HepG2 (cell line): ENCODE measurements around the gene G6PC3. TPM values are rescaled to one million over a fixed set of nuclear protein-coding genes. Genes with fewer than 3 reads are reported as not detected.

Experiments used
- ATAC-seq: fragments of 200-7000 bp; cut with Tn5 transposase; 3 replicates; pipeline ENCODE4 v1.9.1; 2020; ENCODE audit warnings: mild to moderate bottlenecking, moderate library complexity
- BruUV-seq: library from RNA; stranded (reverse); fragments of 400-500 nt; replicated peaks from 2 replicates; lab custom pipeline; 2021; lab: Mats Ljungman, UMichigan
- CTCF ChIA-PET: fragments of 300-600 bp; formaldehyde crosslinking; extraction: SDS; loops from one replicate; lab custom pipeline; 2021; ENCODE audit warnings: low total read pairs, inconsistent platforms, low intra/inter-chr PET ratio; lab: Yijun Ruan, JAX
- POLR2A ChIA-PET: fragments of 350-600 bp; sonication (Branson Sonifier 250); formaldehyde crosslinking; loops from one replicate; lab custom pipeline; 2020; ENCODE audit warnings: antibody characterized with exemption, inconsistent platforms; lab: Yijun Ruan, JAX
- DNase-seq: peaks from one replicate; pipeline ENCODE4 v3.0.0-alpha.2; 2015; ENCODE audit warnings: low spot score
- FAIRE-seq: peaks from 3 replicates; lab custom pipeline; 2011; peaks lifted over from hg19 to GRCh38; lab: Jason Lieb, UNC
- H2AFZ ChIP-seq: one replicate; pipeline ENCODE4 v1.6.1; 2011; ENCODE audit warnings: low read length, inconsistent platforms
- H3K27ac ChIP-seq: fragments of 300-600 bp; 3 replicates; pipeline ENCODE4 v1.8.0; 2011; ENCODE audit warnings: mixed run types, mild to moderate bottlenecking, mixed read lengths, low read length, inconsistent platforms; ENCODE audit not compliant: insufficient read depth; ENCODE audit errors: extremely low read length
- H3K27me3 ChIP-seq, 2 experiments: fragments of 200-600 bp in 1 of 2; 2 replicates in 1 of 2; 3 replicates in 1 of 2; pipeline versions ENCODE4 v1.6.0 to v1.8.0; 2011; ENCODE audit warnings: low read length in 2 of 2, mild to moderate bottlenecking in 2 of 2, moderate library complexity in 2 of 2, inconsistent platforms in 1 of 2; ENCODE audit not compliant: insufficient read depth in 2 of 2, control insufficient read depth in 1 of 2
- H3K36me3 ChIP-seq, 2 experiments: fragments of 200-600 bp in 1 of 2; replicated peaks in 1 of 2; 2 replicates in 1 of 2; 3 replicates in 1 of 2; pipeline versions ENCODE4 v1.5.1 to v1.8.0; 2011; ENCODE audit warnings: low read length in 2 of 2, inconsistent platforms in 1 of 2; ENCODE audit not compliant: insufficient read depth in 2 of 2, control insufficient read depth in 1 of 2
- H3K4me1 ChIP-seq: 2 replicates; pipeline ENCODE4 v1.5.1; 2012; ENCODE audit warnings: low read length, inconsistent platforms; ENCODE audit not compliant: insufficient read depth
- H3K4me2 ChIP-seq: 2 replicates; pipeline ENCODE4 v1.6.0; 2011; ENCODE audit warnings: low read depth, low read length, inconsistent platforms
- H3K4me3 ChIP-seq, 3 experiments: fragments of 200-600 bp in 1 of 3; sonication (generic), shearing (Covaris generic) in 1 of 3; replicated peaks in 1 of 3; 2 replicates each; pipeline ENCODE4 v1.5.1; 2011 to 2016; ENCODE audit warnings: low read length in 3 of 3, inconsistent platforms in 2 of 3, low read depth in 2 of 3, mild to moderate bottlenecking in 2 of 3, control low read depth in 1 of 3, mixed read lengths in 1 of 3; ENCODE audit not compliant: insufficient read depth in 1 of 3
- H3K79me2 ChIP-seq: one replicate; pipeline ENCODE4 v1.6.1; 2011; ENCODE audit warnings: low read length, inconsistent platforms; ENCODE audit not compliant: insufficient read depth
- H3K9ac ChIP-seq: 2 replicates; pipeline ENCODE4 v1.6.0; 2011; ENCODE audit warnings: mild to moderate bottlenecking, low read depth, low read length, inconsistent platforms; ENCODE audit not compliant: insufficient read depth
- H3K9me3 ChIP-seq: 2 replicates; pipeline ENCODE4 v1.5.1; 2012; ENCODE audit warnings: mild to moderate bottlenecking, low read length
- H4K20me1 ChIP-seq: 2 replicates; pipeline ENCODE4 v1.6.0; 2011; ENCODE audit warnings: inconsistent platforms, mild to moderate bottlenecking, low read length, moderate library complexity; ENCODE audit not compliant: insufficient read depth
- ARID4A ChIP-seq: sonication (generic); formaldehyde crosslinking; IDR thresholded peaks from 2 replicates; pipeline ENCODE4 v1.5.0; 2020; ENCODE audit warnings: mild to moderate bottlenecking, missing genetic modification reagents, borderline replicate concordance
- CSRNP1 ChIP-seq: sonication (generic); formaldehyde crosslinking; IDR thresholded peaks from 2 replicates; pipeline ENCODE4 v1.8.1; 2023; ENCODE audit warnings: mild to moderate bottlenecking, missing genetic modification reagents
- JDP2 ChIP-seq: sonication (generic); formaldehyde crosslinking; IDR thresholded peaks from 2 replicates; pipeline ENCODE4 v1.8.1; 2022; ENCODE audit warnings: missing genetic modification reagents, borderline replicate concordance
- MAZ ChIP-seq, 2 experiments: sonication (generic) in 1 of 2; formaldehyde crosslinking in 1 of 2; IDR thresholded peaks; 2 replicates each; pipeline versions ENCODE4 v1.5.0 to v1.6.1; 2012 to 2020; ENCODE audit warnings: low read depth in 2 of 2, mild to moderate bottlenecking in 2 of 2, borderline replicate concordance in 1 of 2, improper control_type of control experiment in 1 of 2, low read length in 1 of 2, missing genetic modification reagents in 1 of 2, moderate library complexity in 1 of 2
- SALL2 ChIP-seq: sonication (generic); formaldehyde crosslinking; IDR thresholded peaks from 2 replicates; pipeline ENCODE4 v1.8.1; 2023; ENCODE audit warnings: mild to moderate bottlenecking, missing genetic modification reagents, inconsistent platforms
- SIN3B ChIP-seq: fragments of 150-350 bp; IDR thresholded peaks from 2 replicates; pipeline ENCODE4 v1.6.1; 2014; ENCODE audit warnings: low read length
- ZBTB10 ChIP-seq: sonication (generic); formaldehyde crosslinking; IDR thresholded peaks from 2 replicates; pipeline ENCODE4 v1.4.0; 2020; ENCODE audit warnings: missing genetic modification reagents, borderline replicate concordance
- ZNF124 ChIP-seq: sonication (generic); formaldehyde crosslinking; IDR thresholded peaks from 2 replicates; pipeline ENCODE4 v1.4.0; 2020; ENCODE audit warnings: missing genetic modification reagents
- ZNF543 ChIP-seq: sonication (generic); formaldehyde crosslinking; IDR thresholded peaks from 2 replicates; pipeline ENCODE4 v1.4.0; 2020; ENCODE audit warnings: mild to moderate bottlenecking, missing genetic modification reagents
- ZNF563 ChIP-seq: sonication (generic); formaldehyde crosslinking; IDR thresholded peaks from 2 replicates; pipeline ENCODE4 v1.8.0; 2022; ENCODE audit warnings: mild to moderate bottlenecking, moderate library complexity, missing genetic modification reagents
- ZNF780A ChIP-seq: sonication (generic); formaldehyde crosslinking; IDR thresholded peaks from 2 replicates; pipeline ENCODE4 v1.8.0; 2022; ENCODE audit warnings: mild to moderate bottlenecking, missing genetic modification reagents, moderate library complexity
- ZSCAN22 ChIP-seq: sonication (generic); formaldehyde crosslinking; IDR thresholded peaks from 2 replicates; pipeline ENCODE4 v1.4.0; 2020; ENCODE audit warnings: mild to moderate bottlenecking, missing genetic modification reagents
- WGBS: methylation state at CpG from one replicate; pipeline ENCODE4 v1.1.6; 2017; ENCODE audit warnings: low lambda C conversion rate; 5-methylcytosine and 5-hydroxymethylcytosine counted together
- in situ Hi-C: cut with HindIII; loops from 2 replicates; pipeline ENCODE4 v1.10.0; 2017; ENCODE audit warnings: low pct_unique_long_range_greater_than_20kb; ENCODE audit not compliant: extremely low pct_ligation_motif_present
- intact Hi-C: fragments of 100-400 bp; cut with micrococcal nuclease; formaldehyde crosslinking; loops from one replicate; pipeline ENCODE4 v1.10.0; 2022; ENCODE audit not compliant: unreplicated experiment
- polyA plus RNA-seq, 8 experiments: library from polyadenylated mRNA; depleted of rRNA in 3 of 8; stranded (reverse) in 7 of 8; unstranded in 1 of 8; fragments of >200 nt; fragmentation: Illumina TruSeq in 4 of 8; extraction: Trizol in 4 of 8; gene quantifications; 2 replicates each; pipeline versions ENCODE4 v1.2.1 to v1.2.3, GENCODE V29; 2011 to 2016; ENCODE audit warnings: low read depth in 4 of 8, missing spikeins in 1 of 8, mixed read lengths in 1 of 8; ENCODE audit not compliant: insufficient read depth in 1 of 8
- total RNA-seq, 5 experiments: library from RNA; depleted of rRNA; stranded (reverse); fragments of >200 nt; fragmentation: Illumina TruSeq; extraction: Trizol; gene quantifications; 2 replicates each; pipeline ENCODE4 v1.2.3, GENCODE V29; 2016; ENCODE audit warnings: low read depth in 1 of 5

The G6PC3 gene
- total and polyA plus RNA-seq, 2 of the 13 experiments (the other 11 are each of a cell fraction or from before 2014, with no cell fraction given) = 38.5 to 75.8 TPM

GRCh38 chr17:44121997-44122815, 51.7 kb downstream of the G6PC3 start:
- H3K36me3 ChIP-seq = no peaks in the 10 kb centered on the region; a peak in 1 of 5 replicates
- no peak for DNase-seq
- no peak for FAIRE-seq
- 78% methylated on average over 1 of the region's 1 CpG for WGBS
- no peak for ATAC-seq
- peak overlapping the region; percentile 87; the same call in 1 of the 2 replicates for H3K9ac ChIP-seq
- POLR2A ChIA-PET = interaction anchor here (1.8 to 4.1 kb wide), 7 partner anchors 12 to 108 kb away, joined by 5 to 83 read pairs (median 11); partner anchors contain the start of genes ATXN7L3 and TMEM101
- peaks cover 39% of the 10 kb centered on the region for H3K4me1 ChIP-seq
- peaks cover 2 to 11% of the 10 kb centered on the region in 2 experiments; a peak in 2 of 5 replicates for H3K27me3 ChIP-seq
- H3K4me2 ChIP-seq = peak overlapping the region; percentile 88
- CTCF ChIA-PET = interaction anchor here (0.7 to 1.3 kb wide), 2 partner anchors 24 to 38 kb away, joined by 3 read pairs; no protein-coding TSS in a partner anchor
- H3K4me3 ChIP-seq = peak overlapping the region; percentile 77 to 97 (median 80)
- H3K9me3 ChIP-seq = no peaks in the 10 kb centered on the region
- intact Hi-C loops = loop anchor here (5.0 kb wide), 1 partner anchor 45 kb away; no protein-coding TSS in a partner anchor
- BruUV-seq = TSS peak; percentile 63
- peaks cover 3% of the 10 kb centered on the region for H3K79me2 ChIP-seq
- in situ Hi-C loops = loop anchor here (5.0 kb wide), 1 partner anchor 40 kb away; no protein-coding TSS in a partner anchor
- peaks cover 32% of the 10 kb centered on the region; the same call in 1 of the 2 replicates for H4K20me1 ChIP-seq
- no peak overlapping the region for H2AFZ ChIP-seq
- H3K27ac ChIP-seq = no peak overlapping the region
- TF ChIP-seq SIN3B (no peak), ZNF543 (CRISPR knock-in tag) (0 out of 2 replicates have a peak, but pooled peaks have one; percentile 21), JDP2 (no peak), ZNF124 (CRISPR knock-in tag) (no peak), MAZ (IDR thresholded peaks at IDR 0.05; ENCODE audit: borderline replicate concordance, low read depth, low read length) (no peak), MAZ (CRISPR knock-in tag; IDR thresholded peaks at IDR 0.05; ENCODE audit: low read depth) (0 out of 2 replicates have a peak, but pooled peaks have one; percentile 2), SALL2 (CRISPR knock-in tag) (no peak), ZNF563 (no peak), ZSCAN22 (no peak), ZBTB10 (CRISPR knock-in tag) (no peak), ARID4A (CRISPR knock-in tag) (no peak), ZNF780A (CRISPR knock-in tag) (no peak), CSRNP1 (no peak)
